Duodenal mucosa (tissue), 2 donors: ENCODE data around the gene IPO4.

Experiments
- H3K27ac ChIP-seq: one replicate; pipeline ENCODE4 v1.7.0; 2013; ENCODE audit warnings: low read depth, low read length
- H3K27me3 ChIP-seq, 2 donors: one replicate each; pipeline ENCODE4 v1.7.0; 2013; ENCODE audit warnings: low read length in 2 of 2, control low read depth in 1 of 2; ENCODE audit not compliant: insufficient read depth in 2 of 2, control insufficient read depth in 1 of 2
- H3K36me3 ChIP-seq, 2 donors: one replicate each; pipeline ENCODE4 v1.7.0; 2013; ENCODE audit warnings: low read length in 2 of 2, control low read depth in 1 of 2; ENCODE audit not compliant: insufficient read depth in 2 of 2, control insufficient read depth in 1 of 2
- H3K4me1 ChIP-seq, 2 donors: one replicate each; pipeline ENCODE4 v1.7.0; 2013; ENCODE audit warnings: low read length in 2 of 2, control low read depth in 1 of 2; ENCODE audit not compliant: insufficient read depth in 2 of 2, control insufficient read depth in 1 of 2
- H3K4me3 ChIP-seq, 2 donors: one replicate each; pipeline ENCODE4 v1.7.0; 2013; ENCODE audit warnings: low read length in 2 of 2, low read depth in 1 of 2
- H3K9ac ChIP-seq, 2 donors: one replicate each; pipeline ENCODE4 v1.7.0; 2013; ENCODE audit warnings: low read length in 2 of 2, low read depth in 1 of 2
- H3K9me3 ChIP-seq, 2 donors: one replicate each; pipeline ENCODE4 v1.7.0; 2013; ENCODE audit warnings: low read length in 2 of 2, control low read depth in 1 of 2; ENCODE audit not compliant: control insufficient read depth in 1 of 2

The IPO4 gene

DNA sequence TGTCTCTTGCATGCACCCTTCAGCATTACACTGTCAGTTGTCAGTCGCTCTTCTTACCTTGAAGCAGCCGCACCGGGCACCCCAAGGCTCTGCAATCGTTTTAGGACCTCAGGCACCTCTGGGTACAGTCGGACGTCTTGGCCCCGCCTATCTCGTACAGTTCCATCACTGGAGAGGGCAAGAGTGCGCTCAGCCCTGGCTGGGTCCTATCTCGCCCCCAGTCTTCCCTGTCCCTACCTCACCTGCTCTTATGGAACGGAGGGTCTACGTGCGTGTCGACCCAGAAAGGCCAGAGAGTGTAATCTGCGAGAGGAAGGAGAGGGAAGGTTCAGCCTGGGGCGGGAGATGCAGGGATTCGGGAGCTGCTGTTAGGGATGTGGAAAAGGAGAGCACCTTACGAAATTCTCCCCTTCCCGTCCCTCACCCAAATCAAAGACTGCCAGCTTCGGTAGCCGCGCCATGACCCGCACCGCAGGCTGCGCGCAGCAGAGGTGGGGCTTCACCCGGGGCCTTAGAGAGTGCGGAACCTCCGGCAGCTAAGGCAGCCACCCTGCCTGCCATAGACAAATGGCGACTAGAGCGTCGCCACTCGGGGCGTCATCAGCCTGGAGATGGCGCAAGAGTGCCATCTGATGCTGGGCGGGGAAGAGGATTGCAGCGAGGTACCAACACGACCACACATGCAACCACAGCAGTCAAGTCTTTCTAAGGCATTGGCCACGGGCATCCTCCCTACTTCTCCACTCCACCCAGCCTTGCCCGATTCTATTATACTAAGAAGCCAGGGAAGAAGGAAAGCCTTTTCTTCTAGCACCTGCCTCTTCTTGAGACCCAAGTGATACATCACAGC is 27.1 kb upstream of the IPO4 start, which contains the start of gene MDP1:
MDP1 (minus strand) TSS at position 572 of the 850 bp plus-strand sequence; CDS start at position 461, 111 bp downstream.
- H3K27me3 ChIP-seq: no peaks in the 10 kb centered on the region

DNA sequence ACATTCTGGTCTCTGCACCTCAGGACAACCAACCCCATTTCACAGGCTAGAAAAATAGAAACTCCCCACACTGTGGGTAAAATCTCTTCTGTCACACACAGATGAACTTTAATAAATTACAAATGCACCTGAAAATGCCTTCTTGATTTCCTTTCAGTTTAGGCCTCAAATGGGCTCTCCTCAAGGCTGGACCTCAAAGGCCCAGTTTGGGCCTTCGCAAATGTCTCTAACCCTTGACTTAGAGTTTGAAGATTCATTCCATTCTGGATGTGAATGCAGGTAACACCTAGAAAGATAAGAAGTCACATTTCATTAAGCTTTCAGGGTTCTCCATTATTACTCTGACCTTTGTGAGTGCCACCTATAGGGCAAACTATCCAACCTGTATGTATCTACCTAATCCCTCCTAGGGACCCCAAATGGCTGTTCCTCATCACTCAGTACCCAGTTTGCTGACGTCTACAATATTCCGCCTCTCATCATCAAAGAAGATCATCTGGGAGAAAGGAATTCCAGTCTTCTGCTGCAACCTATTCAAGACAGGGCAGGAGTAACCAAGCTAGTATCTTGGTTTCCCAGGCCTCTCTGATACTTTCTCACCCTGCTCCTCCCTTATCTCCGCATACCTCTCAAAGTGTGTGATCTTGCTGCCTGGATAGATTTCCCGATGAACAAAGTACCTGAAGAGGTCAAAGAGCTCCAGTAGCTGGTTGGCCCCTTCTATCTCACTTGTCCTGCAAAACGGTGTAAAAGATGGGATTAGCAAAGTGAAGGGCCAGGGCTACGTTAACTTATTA is 25.4 kb upstream of the IPO4 start:
- H3K9me3 ChIP-seq: no peaks in the 10 kb centered on the region
- peak overlapping the region; percentile 90 to 95 for H3K9ac ChIP-seq
- H3K27me3 ChIP-seq: no peaks in the 10 kb centered on the region
- peaks cover 13 to 37% of the 10 kb centered on the region in 2 donors for H3K36me3 ChIP-seq
- peak overlapping the region; percentile 97 for H3K27ac ChIP-seq
- H3K4me3 ChIP-seq: peak overlapping the region; percentile 78 to 93
- H3K4me1 ChIP-seq: peaks cover 16 to 21% of the 10 kb centered on the region in 2 donors

More for the DNA sequence above, 27.1 kb upstream of the IPO4 start, which contains the start of gene MDP1:
- peaks cover 16 to 21% of the 10 kb centered on the region in 2 donors for H3K4me1 ChIP-seq
- H3K27ac ChIP-seq: peak within 1 kb of the TSS; percentile 74
- H3K36me3 ChIP-seq: peaks cover under 1 to 20% of the 10 kb centered on the region in 2 donors
- H3K4me3 ChIP-seq: peak within 1 kb of the TSS; percentile 84 to 96
- H3K9ac ChIP-seq: peak within 1 kb of the TSS; percentile 83 to 99
- no peaks in the 10 kb centered on the region for H3K9me3 ChIP-seq

- Histone ChIP-seq H3K9me3 (no peaks in the 10 kb centered on the region), H3K4me3 (peak within 1 kb of the TSS; percentile 78 to 93), H3K27me3 (no peaks in the 10 kb centered on the region), H3K36me3 (peaks cover 16 to 42% of the 10 kb centered on the region in 2 donors), H3K4me1 (peaks cover 16 to 21% of the 10 kb centered on the region in 2 donors), H3K9ac (peak within 1 kb of the TSS; percentile 90 to 95), H3K27ac (peak within 1 kb of the TSS; percentile 97)
These were observed 24.6 kb upstream of the IPO4 start, which contains the start of gene CHMP4A for GRCh38 chr14:24212924-24213865. CHMP4A (minus strand) TSS chr14:24213488; CDS start chr14:24213439, 49 bp downstream.

DNA sequence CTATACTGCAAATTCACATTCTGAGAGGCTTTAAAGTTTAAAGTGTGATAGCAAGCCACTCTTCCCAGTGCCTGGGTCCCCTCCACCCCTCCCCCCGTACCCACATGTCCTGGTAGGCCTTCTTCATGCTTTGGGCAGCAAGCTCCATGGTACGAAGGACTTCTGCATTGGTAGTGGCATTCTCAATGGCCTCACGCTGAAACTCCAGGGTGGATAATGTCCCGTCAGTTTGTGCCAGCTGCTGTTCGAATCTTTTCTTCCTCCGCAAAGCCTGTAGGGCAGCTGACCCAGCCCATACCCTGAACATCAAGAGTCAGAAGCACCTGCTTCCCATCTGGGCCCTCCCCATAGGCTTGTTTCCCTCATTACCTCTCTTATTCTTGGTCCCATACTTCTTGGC is 22.7 kb upstream of the IPO4 start:
- peaks cover 14 to 20% of the 10 kb centered on the region in 2 donors for H3K4me1 ChIP-seq
- peaks cover 34 to 51% of the 10 kb centered on the region in 2 donors for H3K36me3 ChIP-seq
- no peaks in the 10 kb centered on the region for H3K9me3 ChIP-seq
- H3K4me3 ChIP-seq: no peak overlapping the region
- no peak overlapping the region for H3K27ac ChIP-seq
- no peak overlapping the region for H3K9ac ChIP-seq
- H3K27me3 ChIP-seq: no peaks in the 10 kb centered on the region

DNA sequence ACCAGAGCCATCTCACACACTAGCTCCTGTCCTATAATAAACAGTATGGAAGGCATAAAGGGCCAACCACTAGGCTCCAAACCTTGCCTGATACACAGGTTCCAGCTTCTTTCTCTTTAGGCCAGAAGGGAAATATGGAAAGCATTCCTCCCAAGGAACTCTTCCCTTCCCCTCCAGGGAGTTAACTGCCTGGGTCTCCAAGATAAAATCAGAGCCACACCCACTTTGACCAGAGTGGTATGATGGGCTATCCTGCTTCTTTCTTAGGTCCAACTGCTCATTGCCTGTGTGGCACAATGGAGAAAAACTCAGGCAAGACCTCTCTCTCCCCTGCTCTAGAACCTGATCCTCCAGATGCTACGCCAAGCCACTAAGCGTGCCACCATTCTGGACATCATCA is 19.0 kb upstream of the IPO4 start:
- no peaks in the 10 kb centered on the region for H3K9me3 ChIP-seq
- no peaks in the 10 kb centered on the region for H3K4me1 ChIP-seq
- peaks cover 41 to 72% of the 10 kb centered on the region in 2 donors for H3K36me3 ChIP-seq
- H3K27ac ChIP-seq: no peak overlapping the region
- H3K4me3 ChIP-seq: no peak overlapping the region
- H3K27me3 ChIP-seq: no peaks in the 10 kb centered on the region
- H3K9ac ChIP-seq: no peak overlapping the region

DNA sequence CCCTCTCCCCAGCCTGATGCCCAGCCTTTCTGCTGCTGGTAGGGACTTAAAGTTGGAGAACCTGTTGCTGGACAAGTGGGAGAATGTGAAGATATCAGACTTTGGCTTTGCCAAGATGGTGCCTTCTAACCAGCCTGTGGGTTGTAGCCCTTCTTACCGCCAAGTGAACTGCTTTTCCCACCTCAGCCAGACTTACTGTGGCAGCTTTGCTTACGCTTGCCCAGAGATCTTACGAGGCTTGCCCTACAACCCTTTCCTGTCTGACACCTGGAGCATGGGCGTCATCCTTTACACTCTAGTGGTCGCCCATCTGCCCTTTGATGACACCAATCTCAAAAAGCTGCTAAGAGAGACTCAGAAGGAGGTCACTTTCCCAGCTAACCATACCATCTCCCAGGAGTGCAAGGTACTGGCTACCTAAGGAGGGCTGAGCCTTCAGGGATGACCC is 18.5 kb upstream of the IPO4 start:
- no peaks in the 10 kb centered on the region for H3K9me3 ChIP-seq
- no peak overlapping the region for H3K9ac ChIP-seq
- H3K27me3 ChIP-seq: no peaks in the 10 kb centered on the region
- no peak overlapping the region for H3K27ac ChIP-seq
- H3K4me1 ChIP-seq: no peaks in the 10 kb centered on the region
- peaks cover 41 to 72% of the 10 kb centered on the region in 2 donors for H3K36me3 ChIP-seq
- no peak overlapping the region for H3K4me3 ChIP-seq

DNA sequence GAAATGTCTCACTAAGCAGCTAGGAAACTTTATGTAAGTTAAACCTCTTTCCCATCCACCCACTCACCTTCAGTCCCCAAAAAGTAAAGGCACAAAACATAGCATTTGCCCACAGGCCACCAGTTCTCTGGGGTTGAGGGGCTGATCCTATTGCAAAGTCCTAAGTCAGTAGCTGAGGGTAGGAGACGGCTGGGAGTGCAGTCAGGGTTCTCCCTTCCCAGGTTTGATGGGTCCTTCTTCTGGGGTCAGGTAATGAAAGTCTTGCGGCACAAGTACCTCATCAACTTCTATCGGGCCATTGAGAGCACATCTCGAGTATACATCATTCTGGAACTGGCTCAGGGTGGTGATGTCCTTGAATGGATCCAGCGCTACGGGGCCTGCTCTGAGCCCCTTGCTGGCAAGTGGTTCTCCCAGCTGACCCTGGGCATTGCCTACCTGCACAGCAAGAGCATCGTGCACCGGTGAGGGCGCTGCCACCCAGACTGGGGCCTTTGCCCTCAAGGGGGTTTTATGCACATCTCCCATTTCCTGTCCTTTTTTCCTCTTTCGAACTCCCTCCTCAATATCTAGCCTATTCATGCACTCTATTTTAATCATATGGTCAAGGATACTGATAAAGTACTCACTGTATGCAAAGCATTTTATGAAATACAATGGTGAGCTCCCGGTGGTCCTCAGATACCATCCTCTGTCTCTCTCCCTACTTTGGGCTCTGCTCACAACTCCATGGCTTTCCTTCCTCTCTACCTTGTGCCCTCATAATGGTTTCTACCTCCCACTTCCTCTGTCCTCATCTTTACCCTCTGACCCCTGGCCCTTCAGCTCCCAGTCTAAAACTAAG is 17.9 kb upstream of the IPO4 start:
- Histone ChIP-seq H3K27me3 (no peaks in the 10 kb centered on the region), H3K9ac (no peak overlapping the region), H3K4me1 (no peaks in the 10 kb centered on the region), H3K27ac (no peak overlapping the region), H3K4me3 (no peak overlapping the region), H3K9me3 (no peaks in the 10 kb centered on the region), H3K36me3 (peaks cover 41 to 72% of the 10 kb centered on the region in 2 donors)

GRCh38 chr14:24204163-24205146 is 15.8 kb upstream of the IPO4 start:
- Histone ChIP-seq H3K4me3 (no peak overlapping the region), H3K36me3 (peaks cover 31 to 55% of the 10 kb centered on the region in 2 donors), H3K27ac (no peak overlapping the region), H3K9me3 (no peaks in the 10 kb centered on the region), H3K4me1 (no peaks in the 10 kb centered on the region), H3K9ac (no peak overlapping the region), H3K27me3 (no peaks in the 10 kb centered on the region)
